ENCODE data around the gene RPS6KL1.

The RPS6KL1 gene

DNA sequence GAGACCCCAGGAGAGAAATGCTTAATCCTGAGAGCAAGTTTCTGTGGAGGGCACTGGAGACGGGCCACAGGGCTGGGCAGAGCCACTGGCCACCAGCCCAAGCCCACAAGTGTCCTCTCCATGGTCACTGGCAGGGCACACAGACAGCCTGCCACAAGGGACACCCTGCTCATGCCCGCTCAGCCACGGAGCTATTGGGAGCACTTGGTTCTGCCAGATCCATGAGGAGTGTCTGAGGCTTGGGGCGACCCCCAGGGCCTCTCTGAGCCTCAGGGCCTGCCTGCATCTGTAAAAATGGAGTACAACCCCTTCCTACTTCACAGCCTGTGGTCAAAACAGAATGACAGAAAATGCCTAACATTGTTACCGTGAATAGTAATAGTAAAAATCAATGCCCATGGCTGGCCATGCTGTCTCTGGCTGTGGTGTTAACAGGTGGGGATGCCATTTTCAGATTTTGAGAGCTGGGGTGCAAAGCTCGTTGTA lies 29.2 kb upstream of the RPS6KL1 start:
- no peak for DNase-seq (ENCODE audit: low spot score)

DNA sequence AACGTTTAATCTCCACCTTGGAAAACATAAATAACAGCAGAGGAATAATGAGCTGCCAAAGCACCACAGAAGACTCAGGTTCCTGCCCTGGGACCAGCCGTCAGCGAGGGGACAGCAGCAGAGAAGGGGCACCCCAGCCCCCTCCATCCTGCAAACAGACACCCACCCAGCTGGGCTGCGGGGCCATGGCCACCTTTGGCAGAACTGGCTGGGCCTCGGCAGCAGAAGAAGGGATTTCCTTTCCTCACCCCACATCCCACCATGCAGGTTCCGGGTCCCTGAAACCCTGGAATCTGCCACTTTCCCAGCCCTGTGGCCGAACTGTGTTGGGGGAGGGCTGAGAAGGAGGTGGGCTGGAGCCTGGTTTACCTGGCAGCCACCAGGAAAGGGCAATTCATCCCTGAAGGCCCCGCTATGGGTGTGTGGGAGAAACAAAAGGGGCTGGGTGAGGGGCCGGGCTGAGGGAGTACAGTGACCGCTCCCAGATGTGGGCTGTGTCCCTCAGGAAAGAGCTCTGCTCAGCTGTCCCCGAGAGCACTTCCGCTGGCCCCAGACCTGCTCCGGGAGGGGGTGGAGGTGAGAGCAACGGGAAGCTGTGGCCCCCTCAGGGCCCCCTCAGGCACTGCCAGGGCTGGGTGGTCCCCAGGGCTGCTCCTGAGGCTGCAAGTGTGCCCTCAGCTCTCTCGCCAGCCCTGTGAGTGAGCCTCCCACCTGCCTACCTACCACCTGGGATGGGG lies 28.6 kb upstream of the RPS6KL1 start:
- no peak for DNase-seq (ENCODE audit: low spot score)

DNA sequence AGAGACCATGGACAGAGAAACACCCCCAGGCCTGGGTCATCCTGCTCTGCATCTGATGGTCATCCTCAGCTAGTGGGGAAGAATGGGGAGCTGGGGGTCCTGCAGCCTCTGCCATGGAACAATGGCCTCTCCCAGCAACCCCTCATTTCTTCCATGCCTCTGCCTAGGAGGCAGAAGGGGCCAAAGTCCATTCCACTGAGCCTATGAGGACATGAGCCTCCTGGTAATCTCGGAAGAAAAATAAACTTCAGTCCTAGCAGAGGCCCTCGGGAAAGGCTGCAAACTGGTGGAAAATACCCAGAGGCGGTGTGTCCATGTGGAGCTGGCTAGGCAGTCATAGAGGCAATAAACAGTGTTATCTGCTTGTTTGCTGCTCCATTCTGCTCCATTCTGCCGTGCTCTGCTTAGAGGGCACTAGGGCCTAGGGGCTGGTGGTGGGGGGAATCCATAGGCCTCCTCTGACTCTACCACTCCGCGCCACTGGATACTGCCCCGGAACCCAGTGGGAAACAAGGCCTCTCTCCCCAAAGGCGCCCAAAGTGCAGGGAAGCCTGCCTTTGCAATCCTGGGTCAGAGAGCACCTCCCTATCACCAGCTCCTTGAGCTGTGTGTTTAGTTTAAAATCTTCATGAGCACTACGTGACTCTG lies 27.9 kb upstream of the RPS6KL1 start:
- DNase-seq (ENCODE audit: low spot score) = peak; percentile 19

DNA sequence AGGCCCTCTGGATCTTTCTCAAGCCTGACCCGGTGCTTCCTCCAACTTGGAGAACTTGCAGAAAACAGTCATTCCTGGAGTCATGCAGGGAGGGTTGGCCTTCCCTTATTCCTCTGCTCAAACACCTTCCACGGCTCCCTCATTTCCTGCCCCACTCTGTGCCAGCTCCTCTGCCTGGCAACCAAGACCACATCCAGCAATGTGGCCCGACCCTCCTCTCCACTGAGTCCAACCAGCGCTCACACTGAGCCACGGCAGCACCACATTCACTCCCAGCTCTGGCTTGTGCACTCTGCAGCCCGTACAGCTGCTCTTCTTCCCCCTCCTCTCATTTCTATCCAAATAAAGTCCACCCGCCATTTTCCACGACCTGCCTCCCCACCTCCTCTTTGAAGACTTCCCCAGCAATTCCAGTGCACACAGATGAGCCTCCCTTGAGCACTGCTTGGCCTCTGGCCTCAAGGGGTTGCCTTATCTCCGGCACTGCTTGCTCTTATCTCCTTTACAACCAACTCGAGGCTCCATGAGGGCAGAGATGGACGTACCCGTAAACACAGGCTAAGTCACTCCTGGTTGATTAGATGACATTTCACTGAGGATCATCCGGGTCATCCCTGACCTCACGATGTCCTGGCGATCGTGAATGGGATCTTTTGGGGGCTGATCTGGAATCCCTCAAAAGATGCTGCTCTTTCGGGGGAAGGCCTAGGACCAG lies 27.0 kb upstream of the RPS6KL1 start:
- DNase-seq (ENCODE audit: low spot score) = no peak

DNA sequence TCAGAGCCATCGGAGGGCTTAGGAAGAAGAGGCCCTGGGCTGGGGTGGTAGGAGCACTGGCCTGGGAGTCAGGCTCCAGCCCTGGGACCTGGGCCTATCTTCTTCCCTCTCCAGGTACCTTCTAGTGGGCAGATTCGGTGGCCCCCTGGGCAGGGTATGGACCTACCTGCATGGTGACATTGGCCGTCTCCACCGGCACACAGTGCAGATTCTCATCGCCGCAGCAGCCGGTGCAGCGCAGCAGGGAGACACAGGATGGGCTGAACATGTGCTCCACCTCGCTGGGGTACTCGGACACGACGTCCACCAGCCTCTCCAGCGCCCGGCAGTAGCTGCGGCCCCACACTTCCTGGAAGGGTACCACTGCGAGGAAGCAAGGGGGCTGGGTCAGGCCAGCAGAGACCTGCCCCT lies 26.1 kb upstream of the RPS6KL1 start:
- DNase-seq (ENCODE audit: low spot score) = no peak

DNA sequence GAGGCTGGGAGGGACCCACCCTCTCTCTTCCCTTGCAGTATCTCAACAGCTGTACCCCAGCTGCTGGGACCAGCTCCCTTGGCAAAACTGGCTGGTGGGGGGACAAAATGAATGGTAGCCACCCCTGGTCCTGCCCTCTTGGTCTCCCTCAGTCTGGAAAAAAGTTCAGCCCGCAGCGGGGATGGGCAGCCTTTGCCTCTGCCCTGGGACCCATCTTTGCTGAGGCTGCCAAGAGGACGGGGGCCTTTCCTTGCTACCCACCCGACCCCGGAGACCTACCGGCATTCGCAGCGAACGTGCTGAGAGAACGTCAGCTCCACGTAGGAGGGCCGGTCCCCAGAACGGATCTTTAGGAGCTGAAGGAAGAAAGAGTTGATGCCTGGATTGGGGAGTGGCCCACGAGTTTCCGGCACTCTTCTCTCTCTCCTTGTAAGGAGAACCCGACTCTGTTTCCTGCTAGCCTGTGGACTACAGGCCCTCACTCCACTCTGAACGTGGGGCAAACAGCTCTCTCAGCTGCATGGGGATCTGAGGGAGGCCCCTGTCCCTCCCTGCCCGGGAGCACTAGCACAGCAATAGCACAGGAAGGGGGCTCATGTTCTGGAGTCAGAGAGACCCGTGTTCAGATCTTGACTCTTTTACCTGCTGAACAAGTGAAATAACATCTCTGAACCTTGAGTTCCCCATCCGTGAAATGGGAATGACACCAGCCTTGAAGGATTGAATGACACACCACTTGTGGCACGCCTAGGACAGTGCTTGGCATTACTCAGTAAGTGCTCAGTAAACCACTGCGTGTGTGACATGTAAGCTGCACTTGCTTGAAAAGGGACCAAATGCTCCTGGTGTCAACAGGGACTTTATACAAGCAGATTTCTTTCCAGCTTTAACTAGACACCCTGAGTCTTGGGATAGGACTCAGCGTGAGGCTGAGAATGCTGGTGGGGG lies 25.4 kb upstream of the RPS6KL1 start:
- DNase-seq (ENCODE audit: low spot score) = no peak

DNA sequence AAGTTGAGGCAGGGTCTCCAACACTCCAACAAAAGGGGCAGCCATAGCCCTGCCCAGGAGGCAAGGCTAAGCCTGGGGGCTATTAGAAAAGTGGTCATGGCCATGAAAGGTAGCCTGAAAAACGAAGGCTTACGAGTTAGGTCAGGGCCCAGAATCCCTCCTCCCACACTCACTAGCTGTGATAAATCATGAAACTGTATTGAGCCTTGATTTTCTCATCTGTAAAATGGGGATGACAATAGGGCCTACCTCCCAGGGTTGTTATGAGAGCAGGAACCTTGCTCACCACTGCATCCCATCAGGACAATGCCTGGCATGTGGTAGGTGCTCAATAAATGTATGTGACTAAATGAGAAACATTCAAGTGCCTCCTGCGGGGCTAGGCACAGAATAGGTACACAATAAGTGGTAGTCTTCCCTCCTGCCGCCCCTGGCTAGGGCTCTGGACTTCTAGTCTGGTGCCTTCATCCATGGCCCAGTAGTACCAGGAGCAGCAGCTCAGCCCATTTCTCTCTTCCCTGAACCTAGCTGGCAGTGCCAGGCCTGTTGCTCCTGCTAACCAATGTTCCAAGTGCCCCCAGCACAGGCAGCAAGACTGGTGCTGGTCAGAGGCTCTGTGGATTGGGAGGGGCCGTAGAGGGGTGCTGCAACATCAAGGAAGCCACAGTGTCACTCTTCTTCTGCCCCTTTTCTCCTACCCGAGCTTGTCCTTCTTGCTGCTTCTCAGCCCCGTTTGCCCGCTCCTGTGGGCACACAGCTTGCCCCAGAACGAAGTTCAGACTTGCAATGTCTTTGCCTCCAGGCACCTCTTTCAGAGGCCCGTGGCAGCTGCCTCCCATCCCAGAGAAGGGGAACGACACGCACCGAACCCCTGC lies 24.5 kb upstream of the RPS6KL1 start:
- no peak for DNase-seq (ENCODE audit: low spot score)

DNA sequence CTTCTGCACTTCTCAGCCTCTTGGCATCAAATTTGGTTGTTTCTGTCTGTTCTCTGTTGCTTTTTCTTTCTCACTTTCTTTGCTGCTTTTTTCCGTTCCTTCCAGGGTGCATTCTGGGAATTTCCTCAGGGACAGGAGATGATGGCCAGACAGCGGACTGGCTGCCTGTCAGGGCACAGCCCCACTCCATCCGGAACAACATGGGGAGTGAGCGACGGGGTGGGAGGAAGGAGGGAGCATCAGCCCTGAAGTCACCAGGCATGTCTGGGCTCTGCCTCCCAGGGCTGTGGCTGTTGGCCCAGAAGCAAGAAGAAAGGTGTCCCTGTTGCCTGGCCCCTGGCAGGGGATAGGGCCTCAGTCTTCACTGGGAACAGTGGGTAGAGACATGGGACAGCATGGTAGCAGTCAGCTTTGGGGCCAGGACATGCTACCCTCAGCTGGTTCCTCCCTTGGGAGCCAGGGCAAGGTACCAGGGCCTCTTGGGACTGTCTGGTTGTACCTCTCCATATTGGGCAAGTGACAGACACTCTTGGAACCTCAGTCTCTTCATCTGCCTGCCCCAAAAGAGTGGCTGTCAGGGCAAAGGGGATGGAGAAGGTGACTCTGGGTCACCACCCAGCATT lies 23.7 kb upstream of the RPS6KL1 start:
- DNase-seq (ENCODE audit: low spot score) = no peak

DNA sequence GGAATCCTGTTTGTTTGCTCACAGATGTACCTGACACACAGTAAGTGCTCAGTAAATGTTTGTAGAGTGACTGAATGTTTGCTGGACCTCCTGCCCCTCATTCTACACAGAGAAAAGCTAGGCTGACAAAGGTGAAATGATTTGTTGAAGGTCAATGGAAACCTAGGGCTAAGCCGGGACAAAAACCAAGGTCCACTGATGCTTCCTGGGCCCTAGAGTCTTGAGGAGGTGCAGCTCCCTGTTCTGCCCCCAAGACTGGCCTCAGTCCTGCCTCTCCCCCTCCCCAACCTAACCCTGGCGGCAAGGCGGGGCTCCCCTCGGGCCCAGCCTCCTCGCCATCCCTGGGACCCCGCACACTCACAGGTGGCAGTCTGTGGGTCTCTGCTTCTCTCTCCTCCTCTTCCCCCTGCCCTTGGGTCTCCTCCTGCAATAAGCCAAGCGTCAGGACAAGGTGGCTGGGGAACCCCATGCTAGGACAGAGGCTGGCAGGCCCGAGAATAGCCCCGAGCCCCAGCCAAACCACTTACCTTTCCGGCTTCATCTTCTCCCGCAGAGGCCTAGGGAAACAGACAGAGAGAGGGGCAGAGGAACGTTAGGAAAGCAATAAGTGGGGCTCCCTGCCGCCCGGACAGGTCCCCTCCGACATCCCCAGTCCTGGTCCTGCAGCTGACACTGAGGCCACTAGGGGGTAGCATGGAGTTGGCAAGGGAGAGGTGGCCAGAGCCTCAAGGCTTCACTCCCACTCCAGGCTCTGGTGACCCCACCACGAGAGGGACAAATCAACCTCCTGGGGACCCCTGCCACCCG lies 23.0 kb upstream of the RPS6KL1 start:
- peak; percentile 71 for DNase-seq (ENCODE audit: low spot score)

DNA sequence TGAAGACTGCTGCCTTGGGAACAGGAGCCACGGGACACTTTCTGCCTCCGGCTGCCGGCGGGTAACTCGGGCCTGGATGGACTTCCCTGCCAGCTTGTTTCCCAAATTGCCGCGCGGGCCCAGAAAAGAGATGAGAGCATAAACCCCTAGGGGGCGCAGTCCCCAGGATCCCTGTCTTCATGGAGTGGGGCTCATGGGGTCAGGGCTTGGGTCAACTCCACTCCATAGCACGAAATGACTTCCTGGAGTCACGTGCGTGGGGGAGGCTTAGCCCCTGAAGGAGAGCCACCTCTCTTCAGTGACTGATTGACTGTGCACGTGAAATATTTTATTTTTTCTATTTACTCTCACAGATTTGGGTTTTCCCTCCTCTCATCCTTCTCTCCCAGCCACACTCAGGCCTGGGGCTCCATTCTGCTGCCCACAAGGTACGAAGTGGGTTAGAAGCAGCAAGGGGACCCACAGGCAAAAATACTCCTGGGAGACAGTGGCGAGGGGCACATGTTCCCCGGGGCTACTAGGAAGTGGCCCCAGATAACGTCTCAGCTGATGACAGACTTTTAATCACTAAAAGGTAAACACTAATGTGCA lies 22.3 kb upstream of the RPS6KL1 start:
- DNase-seq (ENCODE audit: low spot score) = no peak

DNA sequence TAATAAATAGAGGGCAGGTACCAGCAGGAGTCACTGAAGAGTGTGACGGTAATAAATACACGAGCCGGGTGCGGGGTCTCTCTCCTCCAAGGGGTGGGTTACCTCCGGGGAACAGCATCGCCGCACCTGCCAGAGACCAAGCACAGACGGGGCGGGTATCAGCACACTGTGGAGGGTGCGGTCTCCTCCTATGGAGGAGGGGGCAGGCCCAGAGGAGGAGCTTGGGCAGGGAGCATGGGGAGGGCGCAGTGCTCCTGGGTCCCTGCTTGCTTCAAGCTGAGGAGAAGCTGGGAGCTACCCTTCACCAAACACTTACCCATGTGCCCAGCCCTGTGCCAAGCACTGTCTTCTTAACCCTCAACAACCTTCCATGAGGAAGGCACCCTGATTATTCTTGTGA lies 19.5 kb upstream of the RPS6KL1 start:
- no peak for DNase-seq (ENCODE audit: low spot score)

DNA sequence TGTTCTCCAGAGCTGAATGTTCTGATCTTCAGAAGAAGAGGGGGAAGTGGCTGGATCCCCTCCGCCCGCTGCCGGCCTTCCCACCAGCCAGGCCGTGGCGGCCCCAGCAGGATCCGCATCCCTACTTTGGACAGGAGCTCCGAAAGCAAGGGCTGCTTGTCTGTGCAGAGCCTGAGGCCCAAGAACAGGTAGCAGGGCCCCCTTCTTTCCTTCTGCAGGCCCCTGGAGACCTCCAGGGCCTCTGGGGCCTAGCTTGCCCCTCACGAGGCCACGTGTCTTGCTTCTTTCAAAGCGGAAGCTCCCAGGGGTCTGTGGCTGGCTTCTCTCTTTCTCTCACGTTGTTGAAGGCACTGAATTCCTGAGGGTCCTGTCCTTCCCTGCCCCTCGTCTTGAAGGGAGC lies 19.1 kb upstream of the RPS6KL1 start:
- DNase-seq (ENCODE audit: low spot score) = no peak

DNA sequence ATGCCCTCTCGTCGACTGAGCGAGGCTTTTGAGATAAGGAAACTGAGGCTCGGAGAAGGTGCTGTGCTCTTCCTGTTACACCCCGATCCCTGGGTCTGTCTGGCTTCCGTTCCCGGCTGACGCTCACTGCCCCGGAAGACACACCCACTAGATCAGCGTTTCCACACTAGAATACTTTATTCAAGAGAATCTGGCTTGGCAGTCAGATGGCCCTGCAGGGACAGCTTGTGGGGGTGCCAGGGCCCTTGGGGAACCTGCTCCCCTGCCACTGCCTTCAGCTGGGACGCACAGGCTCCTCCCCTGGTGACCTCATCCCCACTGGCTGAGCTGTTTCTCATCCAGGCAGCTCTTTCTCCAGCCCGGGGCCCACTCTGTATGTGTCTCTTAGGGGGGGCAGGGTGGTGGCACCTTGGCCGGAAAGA lies 18.6 kb upstream of the RPS6KL1 start:
- DNase-seq (ENCODE audit: low spot score) = no peak

DNA sequence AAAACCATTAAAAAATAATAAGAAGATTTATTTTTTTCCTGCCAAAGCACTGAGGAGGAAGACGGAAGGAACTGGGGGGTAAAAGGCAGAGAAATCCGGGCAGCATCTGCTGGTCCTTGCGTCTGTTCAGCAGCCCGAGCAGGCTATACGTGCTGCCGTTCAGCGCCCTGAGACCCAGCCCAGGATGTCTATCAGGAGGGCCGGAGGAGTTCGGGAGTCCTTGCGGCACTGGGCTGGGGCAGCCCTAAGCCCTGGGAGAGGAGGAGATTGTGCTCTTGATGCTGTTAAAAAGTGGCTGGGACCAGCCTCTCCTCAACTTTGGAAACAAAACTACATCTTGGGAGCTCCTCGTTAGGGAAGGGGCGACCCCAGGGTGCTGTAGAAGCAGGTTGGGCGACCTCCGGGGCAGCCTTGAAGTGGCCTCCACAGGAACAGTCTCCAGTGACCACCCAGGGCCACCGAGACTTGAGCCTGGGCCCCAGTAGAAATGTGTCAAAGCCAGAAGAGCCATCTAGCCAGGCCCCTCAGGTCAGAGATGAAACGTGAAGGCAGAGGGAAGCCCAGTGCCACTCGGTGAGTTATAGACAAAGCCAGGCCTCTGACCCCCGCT lies 18.0 kb upstream of the RPS6KL1 start:
- DNase-seq (ENCODE audit: low spot score) = no peak

DNA sequence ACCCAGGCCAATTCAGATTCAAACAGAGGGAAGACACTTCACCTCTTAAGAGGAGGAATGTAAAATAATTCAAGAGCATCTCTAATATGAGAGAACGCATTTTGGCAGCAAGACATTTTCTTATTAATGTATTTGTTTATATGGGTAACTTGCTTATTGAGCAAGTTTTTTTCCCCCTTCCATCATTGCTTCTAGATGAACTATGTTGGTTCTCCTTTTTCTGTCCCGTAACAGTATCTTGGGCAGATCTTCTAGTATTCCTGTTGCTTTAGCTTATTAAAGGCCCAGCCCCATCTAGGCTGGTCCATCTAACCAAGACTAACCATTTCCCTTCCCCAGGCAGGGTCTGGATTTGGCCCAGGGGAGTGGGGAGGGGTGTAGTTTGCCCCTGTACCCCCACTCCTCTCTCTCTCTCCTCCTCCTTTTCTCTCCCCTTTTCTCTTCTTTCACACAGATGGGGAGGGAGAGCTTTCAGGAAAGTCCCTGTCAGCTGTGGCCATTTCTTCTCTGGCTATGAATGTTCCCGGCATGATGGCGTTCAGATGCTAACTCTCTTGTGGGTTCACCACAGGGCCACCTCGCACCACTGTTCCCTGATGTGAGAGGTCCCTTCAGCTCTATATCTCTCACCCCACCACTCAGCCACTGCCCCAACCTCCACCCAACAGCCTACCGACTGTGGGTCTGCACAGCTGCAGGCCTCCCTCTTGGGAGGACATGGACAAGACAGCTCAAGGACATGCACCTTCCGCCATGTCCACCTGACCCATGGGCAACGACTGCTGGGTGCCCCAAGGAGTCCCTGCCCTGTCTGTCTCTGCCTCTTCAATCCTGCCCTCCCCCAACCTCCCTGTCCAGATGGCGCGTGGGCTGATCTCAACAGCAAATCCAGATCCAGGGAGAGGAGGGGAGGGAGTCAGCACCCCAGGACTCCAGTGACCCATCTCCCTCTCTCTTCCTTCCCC lies 15.8 kb upstream of the RPS6KL1 start:
- no peak for DNase-seq (ENCODE audit: low spot score)

DNA sequence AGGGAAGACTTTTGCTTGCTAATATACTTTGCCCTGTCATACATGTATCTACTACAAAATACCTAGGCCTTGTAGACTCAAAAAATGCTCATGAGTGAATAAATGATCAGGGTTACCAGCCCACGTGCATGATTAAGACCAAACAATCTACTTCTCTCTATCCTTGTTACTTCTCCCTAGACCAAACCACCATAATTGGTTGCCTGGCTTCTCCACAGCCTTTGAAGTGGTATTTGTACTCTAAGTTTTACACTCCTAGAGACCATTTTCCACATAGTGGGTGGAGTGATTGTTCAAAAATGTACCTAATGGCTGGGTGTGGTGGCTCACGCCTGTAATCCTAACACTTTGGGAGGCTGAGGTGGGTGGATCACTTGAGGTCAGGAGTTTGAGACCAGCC lies 14.1 kb upstream of the RPS6KL1 start:
- DNase-seq (ENCODE audit: low spot score) = no peak

DNA sequence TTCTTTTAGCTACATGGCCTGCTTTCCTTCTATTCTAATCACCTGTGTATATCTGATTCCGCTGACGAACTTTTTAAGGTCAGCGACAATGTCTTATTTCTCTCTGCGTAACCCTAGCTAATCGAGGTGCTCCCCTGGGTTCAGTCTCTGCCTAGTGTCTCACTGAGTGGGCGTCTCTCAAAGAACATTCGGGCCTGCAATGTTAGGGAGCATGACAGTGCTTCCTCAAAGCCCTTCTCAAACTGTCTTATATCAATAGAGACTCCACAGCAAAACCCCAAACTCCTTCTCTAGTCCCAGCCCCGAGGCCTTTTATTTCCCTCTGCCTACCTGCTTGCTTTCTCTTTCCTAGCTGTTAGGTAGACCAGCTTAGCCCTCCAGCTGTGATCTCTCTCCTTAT lies 13.7 kb upstream of the RPS6KL1 start:
- DNase-seq (ENCODE audit: low spot score) = no peak

DNA sequence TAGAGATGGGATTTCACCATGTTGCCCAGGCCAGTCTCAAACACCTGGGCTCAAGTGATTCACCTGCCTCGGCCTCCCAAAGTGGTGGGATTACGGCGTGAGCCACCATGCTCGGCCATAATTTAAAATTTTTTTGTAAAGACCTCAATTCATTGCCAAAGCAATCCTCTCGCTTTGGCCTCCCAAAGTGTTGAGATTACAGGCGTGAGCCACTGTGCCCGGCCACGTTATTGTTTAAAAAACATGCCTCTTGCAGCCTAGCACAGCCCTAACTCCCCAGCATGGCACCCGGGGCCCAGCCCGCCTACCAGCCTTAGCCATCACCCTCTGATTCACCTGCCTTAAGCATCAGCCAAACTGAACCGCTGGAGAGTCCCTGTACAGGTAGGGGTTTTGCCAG lies 13.1 kb upstream of the RPS6KL1 start:
- no peak for DNase-seq (ENCODE audit: low spot score)

Data from LoVo (cell line).